H1 (cell line): ENCODE measurements around the gene SMYD1. TPM values are rescaled to one million over a fixed set of nuclear protein-coding genes. Genes with fewer than 3 reads are reported as not detected.

ENCODE experiments used
- CBX8 ChIP-seq: fragments of 300-800, 300-1000 bp; sonication (generic); IDR thresholded peaks from 2 replicates; pipeline ENCODE4 v1.7.1; 2016; ENCODE audit warnings: low read depth, low read length, borderline replicate concordance
- CEBPB ChIP-seq: IDR thresholded peaks from 2 replicates; pipeline ENCODE4 v1.6.1; 2012; ENCODE audit warnings: low read depth, low read length
- NANOG ChIP-seq: IDR thresholded peaks from 2 replicates; pipeline ENCODE4 v1.6.1; 2011; ENCODE audit warnings: low read length, low read depth, mild to moderate bottlenecking, inconsistent platforms; ENCODE audit not compliant: insufficient read depth, poor library complexity, severe bottlenecking
- polyA plus RNA-seq, 7 experiments: library from polyadenylated mRNA; depleted of rRNA in 3 of 7; stranded (reverse) in 5 of 7; unstranded in 2 of 7; fragments of >200 nt in 5 of 7; fragments of 200-250 nt in 2 of 7; gene quantifications; 1 replicate in 5 of 7; 2 replicates in 1 of 7; 4 replicates in 1 of 7; pipeline versions ENCODE4 v1.2.1 to v1.2.3, GENCODE V29; 2011 to 2013; ENCODE audit warnings: missing spikeins in 2 of 7, mixed read lengths in 2 of 7
- total RNA-seq: library from RNA; stranded (reverse); fragmentation: NEBNext Ultra II Directional; extraction: Animal tissue kit (Norgen Biotek cat#: 25700); gene quantifications from 2 replicates; pipeline ENCODE4 v1.2.1, GENCODE V29; 2021
- TF ChIP-seq, protein P1 (sequence below), 3 experiments: IDR thresholded peaks; 1 replicate in 2 of 3; 2 replicates in 1 of 3; pipeline versions ENCODE4 v1.5.1 to v1.6.1; 2011; ENCODE audit warnings: low read length in 3 of 3, mild to moderate bottlenecking in 3 of 3, inconsistent platforms in 2 of 3, low read depth in 1 of 3, moderate library complexity in 1 of 3; ENCODE audit not compliant: insufficient read depth in 1 of 3; ENCODE audit errors: control extremely low read depth in 1 of 3
- TF ChIP-seq, protein P2 (sequence below): IDR thresholded peaks from 2 replicates; pipeline ENCODE4 v1.6.1; 2011; ENCODE audit warnings: low read length, improper control_type of control experiment

Gene SMYD1
- total and polyA plus RNA-seq, 2 of the 8 experiments (the other 6 are each of a cell fraction or from before 2014, with no cell fraction given): 0.06 TPM; not detected in 1

DNA sequence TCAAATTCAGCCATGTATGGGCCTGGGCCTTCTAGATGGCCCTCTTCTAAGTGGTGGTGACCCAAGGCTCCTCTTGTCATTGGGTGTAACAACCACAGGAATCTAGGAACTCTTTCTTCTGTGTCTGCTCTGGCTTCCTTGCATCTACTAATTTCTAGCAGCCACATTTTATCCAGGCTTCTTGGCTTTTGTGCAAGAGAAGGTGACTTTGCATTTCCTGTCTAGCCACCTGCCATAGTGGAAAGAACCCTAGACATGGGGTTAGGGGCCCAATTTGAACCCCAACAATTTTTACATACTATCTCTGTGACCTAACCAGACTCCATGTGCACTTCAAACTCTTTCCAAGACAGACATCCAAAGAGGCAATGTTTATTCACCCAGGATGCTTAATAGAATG lies 25.1 kb downstream of the SMYD1 start (continued):
- TF ChIP-seq, protein P1, sequence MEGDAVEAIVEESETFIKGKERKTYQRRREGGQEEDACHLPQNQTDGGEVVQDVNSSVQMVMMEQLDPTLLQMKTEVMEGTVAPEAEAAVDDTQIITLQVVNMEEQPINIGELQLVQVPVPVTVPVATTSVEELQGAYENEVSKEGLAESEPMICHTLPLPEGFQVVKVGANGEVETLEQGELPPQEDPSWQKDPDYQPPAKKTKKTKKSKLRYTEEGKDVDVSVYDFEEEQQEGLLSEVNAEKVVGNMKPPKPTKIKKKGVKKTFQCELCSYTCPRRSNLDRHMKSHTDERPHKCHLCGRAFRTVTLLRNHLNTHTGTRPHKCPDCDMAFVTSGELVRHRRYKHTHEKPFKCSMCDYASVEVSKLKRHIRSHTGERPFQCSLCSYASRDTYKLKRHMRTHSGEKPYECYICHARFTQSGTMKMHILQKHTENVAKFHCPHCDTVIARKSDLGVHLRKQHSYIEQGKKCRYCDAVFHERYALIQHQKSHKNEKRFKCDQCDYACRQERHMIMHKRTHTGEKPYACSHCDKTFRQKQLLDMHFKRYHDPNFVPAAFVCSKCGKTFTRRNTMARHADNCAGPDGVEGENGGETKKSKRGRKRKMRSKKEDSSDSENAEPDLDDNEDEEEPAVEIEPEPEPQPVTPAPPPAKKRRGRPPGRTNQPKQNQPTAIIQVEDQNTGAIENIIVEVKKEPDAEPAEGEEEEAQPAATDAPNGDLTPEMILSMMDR (IDR thresholded peaks at IDR 0.05; ENCODE audit: control extremely low read depth in 1 of 3, insufficient read depth in 1 of 3, low read depth in 1 of 3, low read length in 3 of 3): no peak
- no peak for TF ChIP-seq CBX8
- TF ChIP-seq NANOG: no peak
- no peak for TF ChIP-seq CEBPB
- TF ChIP-seq, protein P2, sequence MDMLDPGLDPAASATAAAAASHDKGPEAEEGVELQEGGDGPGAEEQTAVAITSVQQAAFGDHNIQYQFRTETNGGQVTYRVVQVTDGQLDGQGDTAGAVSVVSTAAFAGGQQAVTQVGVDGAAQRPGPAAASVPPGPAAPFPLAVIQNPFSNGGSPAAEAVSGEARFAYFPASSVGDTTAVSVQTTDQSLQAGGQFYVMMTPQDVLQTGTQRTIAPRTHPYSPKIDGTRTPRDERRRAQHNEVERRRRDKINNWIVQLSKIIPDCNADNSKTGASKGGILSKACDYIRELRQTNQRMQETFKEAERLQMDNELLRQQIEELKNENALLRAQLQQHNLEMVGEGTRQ: no peak
